Ovary (tissue), 3 donors: ENCODE results near the gene BRD7.

Experiments
- CTCF ChIP-seq, 3 donors: fragments of 450-650 bp in 2 of 3; fragments of 200-600 bp in 1 of 3; IDR thresholded peaks; one replicate each; pipeline versions ENCODE4 v1.5.1 to v1.8.0; 2016 to 2022; ENCODE audit warnings: antibody characterized with exemption in 3 of 3, mild to moderate bottlenecking in 1 of 3
- EP300 ChIP-seq: sonication (generic); formaldehyde crosslinking; IDR thresholded peaks from one replicate; pipeline ENCODE4 v1.6.1; 2017; ENCODE audit warnings: antibody characterized with exemption
- POLR2A ChIP-seq: fragments of 450-650 bp; IDR thresholded peaks from one replicate; pipeline ENCODE4 v1.6.1; 2017; ENCODE audit warnings: antibody characterized with exemption, mild to moderate bottlenecking, moderate library complexity
- donor health status: DM: no; HTN: no; CAD: no.

DNA sequence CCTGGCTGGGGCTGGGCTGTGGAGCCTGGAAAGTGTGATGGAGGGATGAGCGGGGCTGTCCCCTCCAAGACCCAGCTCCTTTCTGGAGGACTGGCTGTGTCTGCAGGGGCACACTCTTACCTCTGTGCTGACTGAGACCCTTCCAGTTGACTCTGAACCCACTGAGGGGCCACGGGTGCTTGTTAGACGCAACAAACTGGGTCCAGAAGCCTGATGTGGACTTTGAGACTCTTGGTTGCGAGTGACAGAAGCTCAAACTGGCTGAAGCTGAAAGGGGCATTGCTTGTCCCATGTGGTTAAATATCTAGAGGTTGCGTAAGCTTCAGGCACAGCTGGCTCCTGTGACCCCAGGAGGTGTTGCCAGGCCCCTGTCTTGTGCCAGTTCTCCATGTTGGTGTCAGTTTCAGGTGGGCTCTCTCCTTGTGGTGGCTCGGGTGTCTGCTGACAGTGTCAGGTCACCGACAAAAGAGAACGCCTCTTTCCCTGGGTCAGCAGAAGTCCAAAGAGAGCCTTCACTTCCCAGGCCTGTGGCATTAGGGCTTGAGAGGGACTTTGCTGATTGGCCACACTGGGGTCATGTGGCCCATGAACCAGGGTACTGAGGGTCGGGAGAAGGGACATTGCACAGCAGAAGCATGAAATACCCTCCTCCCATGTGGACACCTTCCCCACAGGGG, 85.7 kb downstream of the BRD7 start:
- TF ChIP-seq CTCF (IDR thresholded peaks at IDR 0.05) (no peak), EP300 (no peak), POLR2A (no peak)
